Glomerular visceral epithelial cell (primary cell): Measurements from ENCODE around the gene TMEM258.

Source experiments
- DNase-seq: peaks from one replicate; pipeline ENCODE4 v3.0.0-alpha.2; 2016; ENCODE audit errors: extremely low spot score

The TMEM258 gene

DNA sequence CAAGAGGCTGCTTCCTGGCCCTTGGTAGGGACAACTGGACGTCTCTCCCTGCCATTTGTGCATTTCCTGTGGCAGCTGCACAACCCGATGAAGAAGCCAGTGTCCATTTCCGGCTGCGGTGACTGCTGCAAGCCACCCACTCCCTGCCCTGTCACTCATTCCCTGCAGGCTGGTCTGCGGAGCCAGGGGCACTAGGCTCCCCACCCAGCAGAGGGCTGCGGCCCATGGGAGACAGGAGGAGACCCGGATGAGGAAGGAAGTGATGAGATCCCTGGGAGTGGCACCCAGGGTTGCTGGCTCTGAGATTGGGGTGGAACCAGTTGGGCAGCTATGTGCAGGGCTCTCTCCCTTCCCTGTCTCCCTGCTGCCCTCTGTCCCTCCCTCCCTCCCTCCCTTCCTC is 50.0 kb downstream of the TMEM258 start:
- no peak for DNase-seq

DNA sequence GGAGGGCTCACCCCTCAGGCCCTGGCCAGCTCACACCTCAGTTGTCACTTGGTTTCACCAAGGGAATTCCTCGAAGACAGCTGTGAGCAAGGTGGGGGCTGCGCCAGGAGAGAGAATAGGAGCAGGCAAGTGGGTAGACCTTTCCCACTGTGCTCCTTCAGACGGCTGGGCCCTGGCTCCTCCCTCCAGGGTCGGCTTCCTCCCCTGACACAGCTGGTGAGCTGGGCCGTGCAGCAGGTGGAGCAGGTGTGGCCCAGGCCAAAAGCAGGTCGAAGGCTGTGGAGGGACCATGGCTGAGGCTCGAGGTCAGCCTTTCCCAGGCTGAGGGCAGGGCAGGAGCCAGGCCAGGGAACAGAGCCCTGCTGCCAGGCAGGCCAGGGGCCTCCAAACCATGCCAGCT is 52.4 kb downstream of the TMEM258 start:
- DNase-seq = no peak

DNA sequence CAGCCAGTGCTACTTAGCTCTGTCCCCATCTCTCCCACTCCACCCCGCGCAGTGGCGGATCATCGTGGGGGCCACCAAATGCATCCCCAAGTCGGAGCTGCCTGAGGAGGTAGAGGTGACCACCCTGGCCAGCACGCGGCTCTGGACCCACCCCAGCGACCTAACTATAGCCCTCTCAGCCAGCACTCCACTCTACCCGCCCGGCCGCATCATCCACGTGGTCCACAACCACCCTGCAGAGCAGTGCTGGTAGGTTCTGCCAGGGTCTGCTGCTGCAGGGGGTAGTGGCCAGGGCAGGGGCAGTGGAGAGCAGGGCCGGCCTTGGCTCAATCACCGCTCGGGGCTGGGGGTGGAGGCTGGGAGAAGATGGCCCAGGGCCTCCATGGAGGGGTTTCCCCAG is 53.0 kb downstream of the TMEM258 start:
- no peak for DNase-seq
